ENCODE data around the gene SND1.
"Not testable (repeated sequence)": the region's sequence is repeated elsewhere in the genome, so short reads cannot be mapped to it uniquely, and the experiment has no call there.

Gene SND1

DNA sequence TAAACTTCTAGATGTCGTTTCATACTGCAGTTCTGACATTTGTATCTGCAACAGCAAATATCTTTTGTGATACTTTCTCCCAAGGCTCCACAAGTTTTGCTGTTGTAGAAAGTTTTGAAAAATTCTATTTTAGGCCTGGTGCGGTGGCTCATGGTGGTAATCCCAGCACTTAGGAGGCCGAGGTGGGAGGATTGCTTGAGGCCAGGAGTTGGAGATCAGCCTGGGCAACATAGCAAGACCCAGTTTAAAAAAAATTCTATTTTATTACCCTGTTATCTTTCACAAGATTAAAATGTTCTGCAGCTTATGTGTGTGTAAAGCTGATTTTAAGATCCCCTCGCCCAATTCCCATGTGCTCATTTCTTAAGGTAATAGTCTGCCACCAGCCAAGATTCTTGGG lies 1.4 kb downstream of the SND1 start:
- DNase-seq: no peak

- DNase-seq: peak in 1 of 5 experiments; percentile 18
Measured at GRCh38 chr7:127654404-127655394, 2.7 kb downstream of the SND1 start.

DNA sequence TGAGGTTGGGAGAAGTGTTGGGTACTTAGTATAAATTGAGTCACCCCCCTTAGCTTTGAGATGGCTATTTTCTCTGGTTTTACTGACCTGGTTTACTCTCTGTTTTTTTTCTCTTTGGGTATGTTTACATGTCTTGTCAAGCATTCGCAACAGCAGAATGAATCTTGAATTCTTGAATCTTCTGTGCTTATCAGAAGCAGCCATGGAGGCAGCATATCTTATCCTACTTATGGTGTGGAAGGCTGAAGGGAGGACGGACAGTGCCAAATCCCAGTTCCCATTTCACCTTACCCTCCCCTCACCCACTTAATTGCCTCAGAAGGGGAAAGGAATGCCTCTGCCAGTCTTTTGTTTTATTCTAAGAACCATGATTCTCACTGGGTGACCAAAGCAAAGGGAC lies 3.7 kb downstream of the SND1 start:
- no peak for DNase-seq

DNA sequence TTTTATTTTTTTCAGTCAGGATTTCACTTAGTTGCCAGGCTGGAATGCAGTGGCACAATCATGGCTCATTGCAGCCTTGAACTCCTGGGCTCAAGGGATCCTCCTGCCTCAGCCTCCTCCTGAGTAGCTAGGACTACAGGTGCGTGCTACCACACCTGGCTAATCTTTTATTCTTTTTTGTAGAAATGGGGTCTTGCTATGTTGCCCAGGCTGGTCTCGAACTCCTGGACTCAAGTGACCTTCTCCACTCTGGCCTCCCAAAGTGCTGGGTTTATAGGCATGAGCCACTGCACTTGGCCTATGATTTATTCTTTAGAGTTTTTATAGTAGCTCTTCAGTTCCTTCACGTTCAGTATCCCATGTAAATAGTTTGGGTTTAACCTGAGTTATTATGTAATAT lies 5.5 kb downstream of the SND1 start:
- no peak for DNase-seq

- DNase-seq: no peak
Measured at GRCh38 chr7:127658970-127659630, 7.1 kb downstream of the SND1 start.

DNA sequence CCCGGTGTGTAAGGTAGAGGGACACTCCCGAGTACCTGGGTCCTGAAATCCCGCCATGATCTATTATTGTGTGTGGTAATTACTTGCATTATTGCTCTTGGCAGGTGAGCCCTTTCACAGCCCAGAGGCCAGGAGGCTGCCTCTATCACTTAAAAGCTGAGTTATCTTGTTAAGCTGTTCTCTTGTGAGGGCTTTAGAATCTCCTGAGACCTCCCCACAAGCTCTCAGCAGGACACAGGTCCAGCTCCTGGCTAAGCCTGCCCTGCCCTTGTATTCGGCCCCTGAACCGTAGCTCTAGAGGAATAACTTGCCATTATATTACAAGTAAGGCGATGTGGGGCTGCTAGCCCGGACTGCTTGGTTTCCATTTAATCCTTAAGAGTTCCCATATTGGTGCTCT lies 13.9 kb downstream of the SND1 start:
- no peak for DNase-seq

DNA sequence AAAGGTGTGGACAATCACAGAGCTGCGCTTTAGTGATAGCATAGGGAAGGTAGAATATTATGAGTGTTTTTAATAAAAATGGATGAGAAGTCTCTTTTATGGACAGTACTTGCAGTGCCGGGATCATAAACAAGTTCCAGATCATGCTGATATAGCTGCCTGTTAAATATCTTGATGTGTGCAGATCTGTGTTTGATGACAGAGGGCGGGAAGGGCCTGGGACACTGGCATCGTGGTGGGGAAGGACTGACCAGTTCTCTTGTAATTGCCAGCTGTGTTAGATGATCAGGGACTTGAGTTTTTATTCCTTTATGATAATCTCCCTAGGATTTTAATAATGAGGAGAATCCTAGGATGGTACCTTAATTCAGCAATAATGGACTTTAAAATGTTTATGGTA lies 14.6 kb downstream of the SND1 start:
- DNase-seq: no peak

DNA sequence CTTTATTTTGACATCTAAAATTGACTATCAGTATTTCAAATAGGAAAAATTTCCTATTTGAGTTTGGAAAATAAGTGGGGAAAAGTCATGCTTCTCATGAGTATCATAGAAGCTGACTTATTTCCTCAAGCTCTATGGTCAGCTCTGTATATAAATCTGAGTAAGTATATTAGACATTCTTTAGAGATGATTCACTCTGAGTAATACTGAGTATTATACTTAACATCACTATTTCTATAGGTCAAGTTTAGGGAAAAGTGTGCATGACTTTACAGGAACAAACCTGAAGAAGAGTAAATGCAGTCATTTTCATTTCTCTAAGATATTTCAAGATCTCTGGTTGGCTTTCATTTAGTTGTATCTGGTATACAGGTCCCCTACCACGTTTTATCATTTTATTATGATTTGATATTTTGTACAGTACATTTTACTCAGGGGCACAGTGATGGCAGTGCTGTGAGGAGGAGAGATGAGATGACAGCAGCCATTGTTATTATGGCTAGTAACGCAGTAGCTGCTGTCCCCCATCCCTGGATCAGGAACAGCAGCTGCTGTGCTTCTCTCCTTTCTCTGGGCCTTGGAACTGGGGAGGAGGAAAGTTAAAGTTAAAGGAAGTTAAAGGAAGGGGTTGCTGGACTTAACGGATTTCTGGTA lies 15.2 kb downstream of the SND1 start:
- no peak for DNase-seq

DNA sequence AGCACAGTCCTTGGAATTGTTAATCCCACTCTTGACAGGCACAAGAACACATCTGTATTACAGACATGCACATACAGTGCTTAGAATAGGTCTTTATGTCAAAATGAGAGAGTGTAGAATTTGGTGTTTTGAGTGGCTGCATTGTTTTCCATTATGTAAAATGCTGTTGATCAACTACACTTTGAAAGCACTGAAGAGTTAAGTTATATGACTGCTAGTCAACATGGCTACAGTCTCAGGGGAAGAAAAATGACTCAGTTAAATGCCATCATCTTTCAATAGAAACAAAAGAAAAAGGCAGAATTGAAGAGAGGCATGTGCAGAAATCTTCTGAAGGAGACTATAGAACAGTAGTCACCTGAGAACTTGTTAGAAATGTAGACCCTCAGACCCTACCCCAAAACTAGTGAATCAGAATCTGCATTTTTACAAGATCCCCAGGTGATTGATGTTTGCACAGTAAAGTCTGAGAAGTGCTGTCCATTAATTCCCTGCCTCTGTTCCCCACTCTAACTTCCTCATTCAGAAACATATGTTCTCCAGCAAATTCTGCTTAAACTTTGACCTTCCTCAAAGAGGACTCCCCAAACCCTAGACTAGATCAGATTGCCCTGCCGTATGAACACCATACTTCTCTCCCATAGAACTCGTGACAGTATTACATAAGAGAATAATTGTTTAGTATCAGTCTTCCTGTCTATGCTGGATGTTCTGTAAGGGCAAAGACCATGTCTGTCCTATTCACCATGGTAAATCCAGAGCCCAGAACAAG lies 16.0 kb downstream of the SND1 start:
- no peak for DNase-seq

DNA sequence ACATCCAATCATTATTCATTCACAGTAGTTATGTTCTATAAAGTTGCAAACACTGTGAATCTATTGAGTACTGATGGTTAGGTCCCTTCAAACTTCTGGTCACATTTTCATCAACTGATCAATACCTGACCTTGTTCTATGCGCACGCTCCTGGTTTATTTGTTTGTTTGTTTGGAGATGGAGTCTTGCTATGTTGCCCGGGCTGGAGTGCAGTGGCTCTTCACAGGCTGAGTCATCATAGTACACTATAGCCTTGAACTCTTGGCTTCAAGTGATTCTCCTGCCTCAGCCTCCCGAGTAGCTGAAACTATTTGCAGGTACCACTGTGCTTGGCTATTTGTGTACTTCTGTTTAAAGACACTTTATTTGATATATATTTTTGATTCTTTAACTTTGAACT lies 19.3 kb downstream of the SND1 start:
- no peak for DNase-seq

GRCh38 chr7:127673902-127674301 lies 21.9 kb downstream of the SND1 start:
- DNase-seq: no peak

GRCh38 chr7:127674361-127674760 lies 22.4 kb downstream of the SND1 start:
- DNase-seq: no peak

DNA sequence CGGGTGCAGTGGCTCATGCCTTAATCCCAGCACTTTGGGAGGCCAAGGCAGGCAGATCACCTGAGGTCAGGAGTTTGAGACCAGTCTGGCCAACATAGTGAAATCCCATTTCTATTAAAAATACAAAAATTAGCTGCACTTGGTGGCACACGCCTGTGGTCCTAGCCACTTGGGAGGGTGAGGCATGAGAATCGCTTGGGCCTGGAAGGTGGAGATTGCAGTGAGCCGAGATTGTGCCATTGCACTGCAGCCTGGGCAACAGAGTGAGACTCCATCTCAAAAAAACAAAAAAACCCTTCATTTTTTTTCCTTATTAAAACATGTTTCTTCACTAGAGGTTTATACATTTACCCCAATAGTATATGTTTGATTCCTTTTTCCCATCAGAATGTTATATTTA lies 22.9 kb downstream of the SND1 start:
- DNase-seq: not testable (repeated sequence)

DNA sequence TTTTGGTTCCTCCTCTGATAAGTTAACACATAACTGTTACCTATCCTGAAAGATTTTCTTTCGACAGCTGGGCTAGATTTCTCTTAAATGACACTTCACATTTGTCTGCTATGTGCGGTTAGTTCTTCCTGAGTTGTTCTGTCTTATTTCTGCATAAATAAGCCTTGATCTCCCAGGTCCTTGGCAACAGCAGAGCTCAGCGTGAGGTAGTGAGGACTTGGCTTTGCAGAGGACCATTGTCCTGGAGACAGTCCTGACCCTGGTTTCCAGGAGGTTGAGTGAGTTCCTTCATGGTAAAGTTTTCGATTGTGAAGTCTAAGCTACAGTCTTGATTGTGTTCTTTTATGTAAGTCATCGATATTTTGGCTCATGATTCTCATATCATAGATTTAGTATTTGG lies 23.7 kb downstream of the SND1 start:
- DNase-seq: no peak

GRCh38 chr7:127677433-127678230 lies 25.6 kb downstream of the SND1 start:
- no peak for DNase-seq

- no peak for DNase-seq
Measured at GRCh38 chr7:127678337-127678736, 26.3 kb downstream of the SND1 start.

GRCh38 chr7:127678947-127679346 lies 27.0 kb downstream of the SND1 start:
- DNase-seq: no peak

- no peak for DNase-seq
Measured at GRCh38 chr7:127680983-127681382, 29.0 kb downstream of the SND1 start.

GRCh38 chr7:127682140-127682539 lies 30.1 kb downstream of the SND1 start:
- DNase-seq: peak in 1 of 5 experiments; percentile 6

GRCh38 chr7:127683776-127684681 lies 32.0 kb downstream of the SND1 start:
- no peak for DNase-seq

All from T-helper 2 cell (primary cell).